ENCODE data around the gene BTBD9.

The BTBD9 gene

GRCh38 chr6:38143191-38144150 lies 496.3 kb downstream of the BTBD9 start:
- no peak overlapping the region for H3K4me3 ChIP-seq (replicated peaks; ENCODE audit: low read depth, low read length)
- DNase-seq (ENCODE audit: low read depth) = no peak
- TF ChIP-seq CTCF (IDR thresholded peaks at IDR 0.05; ENCODE audit: low read length, missing control alignments) = no peak

GRCh38 chr6:38142178-38142902 lies 497.4 kb downstream of the BTBD9 start:
- no peak for DNase-seq (ENCODE audit: low read depth)
- no peak for TF ChIP-seq CTCF (IDR thresholded peaks at IDR 0.05; ENCODE audit: low read length, missing control alignments)
- no peak overlapping the region for H3K4me3 ChIP-seq (replicated peaks; ENCODE audit: low read depth, low read length)

GRCh38 chr6:38141716-38142115 lies 498.0 kb downstream of the BTBD9 start:
- no peak for TF ChIP-seq CTCF (IDR thresholded peaks at IDR 0.05; ENCODE audit: low read length, missing control alignments)
- no peak overlapping the region for H3K4me3 ChIP-seq (replicated peaks; ENCODE audit: low read depth, low read length)
- DNase-seq (ENCODE audit: low read depth) = no peak

GRCh38 chr6:38141085-38141484 lies 498.6 kb downstream of the BTBD9 start:
- H3K4me3 ChIP-seq (replicated peaks; ENCODE audit: low read depth, low read length) = no peak overlapping the region
- TF ChIP-seq CTCF (IDR thresholded peaks at IDR 0.05; ENCODE audit: low read length, missing control alignments) = no peak
- DNase-seq (ENCODE audit: low read depth) = no peak

GRCh38 chr6:38138374-38138773 lies 501.4 kb downstream of the BTBD9 start:
- no peak for TF ChIP-seq CTCF (IDR thresholded peaks at IDR 0.05; ENCODE audit: low read length, missing control alignments)
- no peak for DNase-seq (ENCODE audit: low read depth)
- no peak overlapping the region for H3K4me3 ChIP-seq (replicated peaks; ENCODE audit: low read depth, low read length)

GRCh38 chr6:38137608-38138265 lies 502.0 kb downstream of the BTBD9 start:
- no peak overlapping the region for H3K4me3 ChIP-seq (replicated peaks; ENCODE audit: low read depth, low read length)
- DNase-seq (ENCODE audit: low read depth) = no peak
- TF ChIP-seq CTCF (IDR thresholded peaks at IDR 0.05; ENCODE audit: low read length, missing control alignments) = no peak

Measured in fibroblast of pulmonary artery (primary cell).